MM.1S (cell line): ENCODE data around the gene MACROD2.
"Not testable (repeated sequence)": the region's sequence is repeated elsewhere in the genome, so short reads cannot be mapped to it uniquely, and the experiment has no call there.

Experiments used
- DNase-seq: peaks from one replicate; pipeline ENCODE4 v3.0.0-alpha.2; 2015
- H2AFZ ChIP-seq: fragments of 300-600 bp; sonication (generic); 2 replicates; pipeline ENCODE4 v1.6.0; 2016; ENCODE audit warnings: antibody characterized with exemption, low read length
- H3F3A ChIP-seq: fragments of 300-600 bp; sonication (generic); 2 replicates; pipeline ENCODE4 v1.6.1; 2016; ENCODE audit warnings: mild to moderate bottlenecking, antibody characterized with exemption, low read length, moderate library complexity, mixed read lengths; ENCODE audit not compliant: insufficient read depth
- H3K27ac ChIP-seq: fragments of 300-600 bp; sonication (generic); 2 replicates; pipeline ENCODE4 v1.5.1; 2016; ENCODE audit warnings: mild to moderate bottlenecking, low read length
- H3K27me3 ChIP-seq: fragments of 300-600 bp; sonication (generic); replicated peaks from 2 replicates; pipeline ENCODE4 v1.6.0; 2016; ENCODE audit warnings: low read length; ENCODE audit not compliant: insufficient read depth
- H3K36me3 ChIP-seq: fragments of 300-600 bp; sonication (generic); replicated peaks from 2 replicates; pipeline ENCODE4 v1.6.1; 2016; ENCODE audit warnings: mild to moderate bottlenecking, low read length, mixed read lengths; ENCODE audit not compliant: insufficient read depth
- H3K4me1 ChIP-seq: fragments of 300-600 bp; sonication (generic); 2 replicates; pipeline ENCODE4 v1.6.1; 2016; ENCODE audit warnings: low read length, mixed read lengths
- H3K4me2 ChIP-seq: fragments of 300-600 bp; sonication (generic); 2 replicates; pipeline ENCODE4 v1.6.0; 2016; ENCODE audit warnings: low read depth, low read length
- H3K4me3 ChIP-seq: fragments of 300-600 bp; sonication (generic); 2 replicates; pipeline ENCODE4 v1.5.1; 2016; ENCODE audit warnings: low read length, mixed read lengths
- H3K79me2 ChIP-seq: fragments of 300-600 bp; sonication (generic); 2 replicates; pipeline ENCODE4 v1.6.1; 2016; ENCODE audit warnings: mixed run types, low read length, mixed read lengths
- H3K9ac ChIP-seq: fragments of 300-600 bp; sonication (generic); 2 replicates; pipeline ENCODE4 v1.6.1; 2016; ENCODE audit warnings: low read length, mixed read lengths
- H3K9me2 ChIP-seq: fragments of 300-600 bp; sonication (generic); replicated peaks from 2 replicates; pipeline ENCODE4 v1.6.1; 2016; ENCODE audit warnings: mild to moderate bottlenecking, low read length, mixed read lengths; ENCODE audit not compliant: insufficient read depth
- H3K9me3 ChIP-seq: fragments of 300-600 bp; sonication (generic); replicated peaks from 2 replicates; pipeline ENCODE4 v1.6.1; 2016; ENCODE audit warnings: mild to moderate bottlenecking, low read length, mixed read lengths; ENCODE audit not compliant: insufficient read depth
- H4K20me1 ChIP-seq: fragments of 300-600 bp; sonication (generic); 2 replicates; pipeline ENCODE4 v1.6.1; 2016; ENCODE audit warnings: mild to moderate bottlenecking, low read length, moderate library complexity, mixed read lengths; ENCODE audit not compliant: insufficient read depth
- CTCF ChIP-seq: fragments of 300-600 bp; sonication (generic); IDR thresholded peaks from 2 replicates; pipeline ENCODE4 v1.5.1; 2016; ENCODE audit warnings: antibody characterized with exemption, low read length, mixed read lengths
- EZH2 ChIP-seq: fragments of 300-600 bp; sonication (generic); optimal IDR thresholded peaks from 2 replicates; pipeline ENCODE3; 2017; ENCODE audit warnings: low read depth, mild to moderate bottlenecking, antibody characterized with exemption, low read length, mixed read lengths
- EZH2phosphoT487 ChIP-seq: fragments of 300-600 bp; sonication (generic); IDR thresholded peaks from 2 replicates; pipeline ENCODE4 v1.6.1; 2018; ENCODE audit warnings: antibody characterized with exemption, low read length

Gene MACROD2

GRCh38 chr20:15138548-15139126 lies 1143.3 kb downstream of the MACROD2 start:
- no peak for DNase-seq
- no peak overlapping the region for H2AFZ ChIP-seq
- H3K4me3 ChIP-seq, result no peak overlapping the region
- H3K27ac ChIP-seq, result no peak overlapping the region
- TF ChIP-seq CTCF, result no peak
- no peak for TF ChIP-seq EZH2
- TF ChIP-seq EZH2phosphoT487, result no peak
- no peaks in the 10 kb centered on the region for H3K9me3 ChIP-seq
- H3K79me2 ChIP-seq, result no peaks in the 10 kb centered on the region
- H3K4me1 ChIP-seq, result no peaks in the 10 kb centered on the region
- H4K20me1 ChIP-seq, result no peaks in the 10 kb centered on the region
- no peaks in the 10 kb centered on the region for H3K9me2 ChIP-seq
- no peaks in the 10 kb centered on the region for H3F3A ChIP-seq
- no peak overlapping the region for H3K4me2 ChIP-seq
- H3K9ac ChIP-seq, result no peak overlapping the region
- no peaks in the 10 kb centered on the region for H3K36me3 ChIP-seq
- no peaks in the 10 kb centered on the region for H3K27me3 ChIP-seq

- no peaks in the 10 kb centered on the region for H3K9me3 ChIP-seq
- no peaks in the 10 kb centered on the region for H4K20me1 ChIP-seq
- H3K4me1 ChIP-seq, result no peaks in the 10 kb centered on the region
- no peaks in the 10 kb centered on the region for H3K36me3 ChIP-seq
- no peak overlapping the region for H3K27ac ChIP-seq
- no peaks in the 10 kb centered on the region for H3K79me2 ChIP-seq
- H3K4me3 ChIP-seq, result no peak overlapping the region
- DNase-seq, result no peak
- H3K27me3 ChIP-seq, result no peaks in the 10 kb centered on the region
- no peaks in the 10 kb centered on the region for H3K9me2 ChIP-seq
- H3F3A ChIP-seq, result no peaks in the 10 kb centered on the region
- no peak overlapping the region for H3K4me2 ChIP-seq
- no peak overlapping the region for H2AFZ ChIP-seq
- no peak overlapping the region for H3K9ac ChIP-seq
- TF ChIP-seq CTCF (no peak), EZH2phosphoT487 (no peak), EZH2 (no peak)
These were observed 1144.2 kb downstream of the MACROD2 start for GRCh38 chr20:15139522-15139921.

- Histone ChIP-seq H3K9me2 (no peaks in the 10 kb centered on the region), H3K27ac (no peak overlapping the region), H3K4me1 (no peaks in the 10 kb centered on the region), H3K9me3 (no peaks in the 10 kb centered on the region), H3F3A (no peaks in the 10 kb centered on the region), H4K20me1 (no peaks in the 10 kb centered on the region), H3K79me2 (no peaks in the 10 kb centered on the region), H3K4me3 (no peak overlapping the region), H3K9ac (no peak overlapping the region), H3K4me2 (no peak overlapping the region), H3K36me3 (no peaks in the 10 kb centered on the region), H2AFZ (no peak overlapping the region), H3K27me3 (no peaks in the 10 kb centered on the region)
- no peak for DNase-seq
- TF ChIP-seq CTCF (no peak), EZH2 (no peak)
These were observed 1145.0 kb downstream of the MACROD2 start for GRCh38 chr20:15140286-15140685.

GRCh38 chr20:15140940-15141339 lies 1145.6 kb downstream of the MACROD2 start:
- H3K4me3 ChIP-seq, H3K9me3 ChIP-seq, H3K9ac ChIP-seq, H4K20me1 ChIP-seq, H3K27ac ChIP-seq, H3F3A ChIP-seq, H3K36me3 ChIP-seq, H3K79me2 ChIP-seq, H3K4me2 ChIP-seq, DNase-seq, H3K4me1 ChIP-seq, H3K27me3 ChIP-seq, H3K9me2 ChIP-seq, H2AFZ ChIP-seq: not testable (repeated sequence)
